GM10266 (cell line): ENCODE results near the gene GM2A.

Source experiments
- DNase-seq: peaks from one replicate; pipeline ENCODE4 v3.0.0; 2012; ENCODE audit errors: extremely low spot score
- TF ChIP-seq, protein P1 (sequence below): IDR thresholded peaks from 2 replicates; pipeline ENCODE4 v1.5.1; 2012; ENCODE audit warnings: mild to moderate bottlenecking, low read depth; ENCODE audit not compliant: control insufficient read depth, insufficient read depth; ENCODE audit errors: missing control alignments

Gene GM2A

DNA sequence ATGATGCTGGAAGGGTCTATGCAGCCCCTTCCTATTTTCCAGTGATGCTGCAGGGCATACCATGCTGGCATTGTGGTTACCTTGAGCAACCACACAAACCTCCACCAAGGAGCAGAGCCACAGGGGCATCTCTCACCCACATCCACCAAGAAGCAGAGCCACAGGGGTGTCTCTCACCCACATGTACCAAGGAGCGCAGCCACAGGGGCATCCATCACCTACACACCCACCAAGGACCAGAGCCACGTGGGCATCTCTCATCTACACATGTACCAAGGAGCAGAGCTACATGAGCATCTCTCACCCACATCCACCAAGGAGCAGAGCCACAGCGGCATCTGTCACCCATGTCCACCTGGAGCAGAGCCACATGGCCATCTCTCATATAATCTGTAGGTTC is 8.8 kb upstream of the GM2A start:
- TF ChIP-seq, protein P1, sequence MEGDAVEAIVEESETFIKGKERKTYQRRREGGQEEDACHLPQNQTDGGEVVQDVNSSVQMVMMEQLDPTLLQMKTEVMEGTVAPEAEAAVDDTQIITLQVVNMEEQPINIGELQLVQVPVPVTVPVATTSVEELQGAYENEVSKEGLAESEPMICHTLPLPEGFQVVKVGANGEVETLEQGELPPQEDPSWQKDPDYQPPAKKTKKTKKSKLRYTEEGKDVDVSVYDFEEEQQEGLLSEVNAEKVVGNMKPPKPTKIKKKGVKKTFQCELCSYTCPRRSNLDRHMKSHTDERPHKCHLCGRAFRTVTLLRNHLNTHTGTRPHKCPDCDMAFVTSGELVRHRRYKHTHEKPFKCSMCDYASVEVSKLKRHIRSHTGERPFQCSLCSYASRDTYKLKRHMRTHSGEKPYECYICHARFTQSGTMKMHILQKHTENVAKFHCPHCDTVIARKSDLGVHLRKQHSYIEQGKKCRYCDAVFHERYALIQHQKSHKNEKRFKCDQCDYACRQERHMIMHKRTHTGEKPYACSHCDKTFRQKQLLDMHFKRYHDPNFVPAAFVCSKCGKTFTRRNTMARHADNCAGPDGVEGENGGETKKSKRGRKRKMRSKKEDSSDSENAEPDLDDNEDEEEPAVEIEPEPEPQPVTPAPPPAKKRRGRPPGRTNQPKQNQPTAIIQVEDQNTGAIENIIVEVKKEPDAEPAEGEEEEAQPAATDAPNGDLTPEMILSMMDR, result no peak
- DNase-seq, result no peak

DNA sequence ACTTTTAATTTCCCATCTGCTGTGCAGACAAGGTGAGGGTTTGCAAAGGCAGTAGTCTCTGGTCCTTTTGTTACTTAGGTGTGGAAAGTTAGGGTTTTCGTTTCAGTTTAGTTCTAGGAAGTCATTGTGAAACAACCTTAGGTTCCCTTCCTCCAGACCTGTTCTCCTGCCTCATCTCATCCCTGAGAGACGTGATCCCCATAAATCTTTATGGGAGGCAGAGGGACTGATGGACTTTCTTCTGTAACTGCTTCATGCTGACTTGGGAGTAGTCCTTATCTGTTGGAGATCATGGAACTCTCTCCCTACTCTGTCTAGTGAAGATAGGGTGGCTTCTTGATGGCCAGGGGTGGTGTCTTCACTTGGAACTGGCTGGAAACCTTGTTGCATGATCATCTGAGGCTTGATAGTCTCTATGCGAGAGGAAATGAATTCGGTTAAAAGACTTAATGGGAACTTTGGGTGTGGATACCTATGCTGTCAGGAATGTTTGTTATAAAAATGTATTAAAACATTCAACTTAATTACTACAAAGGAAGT is 7.2 kb upstream of the GM2A start:
- TF ChIP-seq, protein P1, result no peak
- no peak for DNase-seq

DNA sequence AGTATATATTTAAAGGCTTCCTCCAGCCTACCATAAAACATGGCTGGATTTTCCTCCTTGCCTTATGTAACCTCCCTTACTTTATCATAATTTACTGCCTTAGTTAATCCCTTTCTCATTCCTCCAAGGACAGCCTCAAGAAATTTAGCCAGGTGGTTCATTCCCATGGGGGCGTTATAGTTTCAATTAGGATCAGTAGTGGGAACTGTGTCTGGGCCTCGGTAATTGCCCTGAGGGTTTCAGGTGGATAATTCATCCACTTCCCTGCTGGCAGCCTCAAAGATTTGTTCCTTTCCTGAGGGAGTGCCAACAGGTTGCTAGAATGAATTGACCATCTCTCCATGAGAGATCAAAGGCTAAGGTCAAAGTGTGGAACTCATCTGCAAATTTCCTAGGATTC is 4.3 kb upstream of the GM2A start:
- no peak for DNase-seq
- TF ChIP-seq, protein P1, result no peak

DNA sequence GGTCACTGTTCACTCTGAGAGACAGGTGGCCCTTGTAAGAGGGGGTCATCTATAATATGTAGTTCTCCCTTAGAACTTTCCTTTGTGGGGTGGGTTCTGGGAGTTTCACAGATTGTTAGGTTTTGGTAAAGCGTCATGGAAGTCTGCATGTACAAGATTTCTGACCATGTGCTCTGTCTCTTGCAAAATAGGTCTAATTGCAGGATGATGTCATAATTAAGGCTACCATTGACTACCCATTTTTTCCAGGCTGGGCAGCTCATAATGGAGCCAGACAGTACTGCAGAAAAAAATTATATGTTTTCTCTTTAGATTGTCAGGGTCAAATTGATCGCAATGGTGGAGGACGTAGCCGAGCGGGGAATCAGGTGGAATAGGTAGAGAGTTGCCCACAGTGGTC is 3.7 kb upstream of the GM2A start:
- TF ChIP-seq, protein P1, result no peak
- no peak for DNase-seq

DNA sequence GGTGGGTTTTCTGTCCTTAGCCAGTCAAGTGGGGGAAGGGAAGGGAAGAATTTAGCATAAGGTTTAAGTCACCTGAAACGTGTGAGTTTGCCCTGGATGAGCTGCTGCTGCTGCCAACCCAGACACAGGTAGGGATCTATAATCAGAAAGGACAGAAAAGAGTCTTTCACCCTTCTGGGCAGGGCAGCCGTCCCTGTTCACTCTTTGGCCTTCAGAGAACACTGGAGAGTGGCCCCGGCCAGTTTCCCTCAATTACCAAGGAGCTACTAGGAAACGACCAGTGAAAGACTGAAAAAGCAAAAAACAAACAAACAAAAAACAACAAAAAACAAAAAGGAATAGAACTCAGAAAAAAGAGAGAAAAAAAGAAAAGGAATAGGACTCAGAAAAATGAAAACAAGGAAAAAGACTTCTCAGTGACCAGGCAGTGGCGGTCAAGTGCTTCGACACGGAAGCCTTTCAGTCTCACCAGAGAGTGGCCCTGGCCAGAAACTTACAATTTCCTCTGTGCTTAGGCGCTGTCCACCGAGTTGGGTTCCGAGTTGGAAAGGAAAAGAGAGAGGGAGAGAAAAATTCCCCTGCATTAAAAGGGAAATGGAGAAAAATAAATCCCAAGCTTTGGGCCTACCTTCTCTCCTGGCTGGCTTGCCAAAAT is 2.5 kb upstream of the GM2A start:
- no peak for DNase-seq
- TF ChIP-seq, protein P1, result no peak

DNA sequence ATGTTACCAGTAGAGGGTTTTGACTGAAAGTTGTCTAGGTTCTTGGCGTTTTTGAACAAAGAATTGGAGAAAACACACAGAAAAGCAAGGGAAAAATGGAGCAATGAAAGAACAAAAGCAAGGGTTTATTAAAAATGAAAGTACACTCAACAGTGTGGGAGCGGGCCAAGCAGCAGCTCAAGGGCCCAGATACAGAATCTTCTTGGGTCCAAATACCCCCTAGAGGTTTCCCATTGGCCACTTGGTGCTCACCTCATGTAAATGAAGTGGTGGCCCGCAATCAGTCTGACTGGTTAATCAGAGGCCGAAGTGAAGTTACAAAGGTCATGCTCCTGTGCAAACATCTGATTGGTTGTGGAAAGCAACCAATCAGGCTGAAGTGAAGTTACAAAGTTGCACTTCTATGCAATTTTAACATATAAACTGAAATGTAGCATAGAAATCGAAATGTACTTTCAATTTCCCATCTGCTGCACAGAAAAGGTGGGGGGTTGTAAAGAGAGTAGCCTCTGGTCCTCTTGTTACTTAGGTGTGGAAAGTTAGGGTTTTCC is 1.9 kb upstream of the GM2A start:
- DNase-seq, result no peak
- TF ChIP-seq, protein P1, result no peak

DNA sequence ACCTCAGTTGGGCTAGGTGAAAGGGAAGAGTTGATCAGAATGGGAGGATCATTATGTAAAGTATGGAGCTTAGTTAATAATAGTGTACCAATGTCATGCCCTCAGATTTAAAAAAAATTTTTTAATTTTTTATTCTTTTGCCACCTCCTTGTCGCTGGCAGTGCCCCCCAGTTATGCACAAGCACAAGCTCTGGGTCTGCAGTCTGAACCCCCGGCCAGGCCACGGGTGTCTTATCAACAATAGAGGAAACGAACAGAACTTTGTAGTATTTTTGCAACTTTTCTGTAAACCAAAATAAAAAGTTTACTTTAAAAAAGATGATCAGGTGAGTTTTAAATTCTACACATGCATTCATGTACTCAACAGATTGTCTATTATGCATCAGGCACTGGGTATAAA is 1.4 kb upstream of the GM2A start:
- TF ChIP-seq, protein P1, result no peak
- no peak for DNase-seq
